NOMO-1 treated with DMSO at 0.1 percent for 48 hours (cell line): ENCODE data around the gene S100A2.
"Not testable (repeated sequence)": the region's sequence is repeated elsewhere in the genome, so short reads cannot be mapped to it uniquely, and the experiment has no call there.

Experiments used
- DNase-seq: peaks from one replicate; lab custom pipeline; 2025; ENCODE audit not compliant: unreplicated experiment; lab: John Stamatoyannopoulos, UW

Gene S100A2

DNA sequence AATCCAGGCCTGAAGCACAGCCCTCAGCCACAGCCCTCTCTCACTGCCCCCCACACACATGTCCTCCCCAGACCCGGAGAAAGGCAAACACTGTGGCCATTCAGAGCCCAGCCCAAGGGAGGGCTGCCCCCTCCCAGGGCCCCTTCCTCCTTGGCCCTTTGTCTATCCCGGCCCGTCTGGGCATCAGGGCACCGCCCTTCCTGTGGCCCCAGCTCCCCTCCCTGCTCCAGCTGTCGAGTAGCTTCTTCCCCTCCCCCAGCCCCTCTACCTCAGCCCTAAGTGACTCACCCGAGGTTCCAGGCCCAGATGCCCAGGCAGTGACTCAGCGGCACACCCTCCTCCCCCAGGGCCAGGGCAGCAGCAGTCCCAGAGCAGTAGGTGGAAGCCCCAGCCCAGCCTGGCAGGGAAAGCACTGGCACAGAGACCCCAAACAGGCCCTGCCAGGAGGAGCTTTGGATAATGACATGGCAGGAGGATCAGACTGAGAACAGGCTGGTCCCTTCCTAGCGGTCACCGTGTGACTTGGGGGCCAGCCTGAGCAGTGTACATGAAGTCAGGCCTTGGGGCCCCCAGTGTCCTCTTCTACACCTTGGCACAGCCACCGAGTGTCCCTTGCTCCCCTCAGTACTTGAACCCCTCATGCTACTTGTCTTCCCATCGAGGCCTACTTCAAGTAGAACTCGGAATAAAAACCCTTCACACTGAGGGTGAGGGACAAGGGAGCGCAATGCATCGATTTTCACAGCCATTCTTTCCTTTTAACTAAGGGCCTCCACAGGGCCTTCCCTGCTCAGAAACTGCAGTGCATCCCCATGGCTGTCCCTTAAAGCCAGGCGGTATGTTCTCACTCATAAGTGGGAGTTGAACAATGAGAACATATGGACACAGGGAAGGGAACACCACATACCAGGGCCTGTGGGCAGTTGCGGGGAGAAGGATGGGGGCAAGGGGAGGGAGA lies 1.0 kb upstream of the S100A2 start:
- DNase-seq = peak; percentile 97

DNA sequence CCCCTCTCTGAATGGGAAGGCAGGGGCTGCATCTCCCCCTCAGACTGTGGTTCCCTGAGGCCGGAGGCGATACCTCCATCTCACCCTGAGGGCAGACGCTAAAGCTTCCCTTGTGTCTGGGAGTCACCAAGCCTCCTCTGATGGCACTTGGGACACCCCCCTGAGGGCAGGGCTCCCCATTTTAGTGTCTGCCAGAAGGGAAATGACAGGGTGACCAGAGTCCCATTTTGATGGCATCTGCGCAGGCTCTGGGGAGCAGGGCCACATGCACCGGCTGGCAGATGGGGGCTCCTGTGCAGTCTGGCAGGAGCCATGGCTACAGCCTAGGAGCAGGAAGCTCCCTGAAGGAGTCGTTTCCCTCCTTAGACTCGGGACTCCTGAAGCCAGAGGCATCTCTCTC lies 1.7 kb downstream of the S100A2 start:
- no peak for DNase-seq

DNA sequence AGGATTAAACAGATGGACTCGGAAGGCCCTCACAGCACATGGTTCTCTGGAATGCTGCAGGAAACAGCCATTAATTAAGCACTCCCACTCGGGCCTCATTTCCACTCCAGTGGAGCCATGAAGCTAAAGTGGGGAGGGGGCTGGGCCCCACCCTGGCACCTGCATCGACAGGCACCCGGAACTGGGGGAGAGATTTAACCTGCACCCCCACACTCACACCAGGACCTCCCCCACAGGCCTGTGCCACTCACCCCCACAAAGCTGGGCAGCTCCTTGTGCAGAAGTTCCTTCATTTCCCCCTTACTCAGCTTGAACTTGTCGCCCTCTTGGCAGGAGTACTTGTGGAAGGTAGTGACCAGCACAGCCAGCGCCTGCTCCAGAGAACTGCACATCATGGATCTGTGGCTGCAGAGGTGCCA lies 2.2 kb downstream of the S100A2 start:
- DNase-seq = no peak

DNA sequence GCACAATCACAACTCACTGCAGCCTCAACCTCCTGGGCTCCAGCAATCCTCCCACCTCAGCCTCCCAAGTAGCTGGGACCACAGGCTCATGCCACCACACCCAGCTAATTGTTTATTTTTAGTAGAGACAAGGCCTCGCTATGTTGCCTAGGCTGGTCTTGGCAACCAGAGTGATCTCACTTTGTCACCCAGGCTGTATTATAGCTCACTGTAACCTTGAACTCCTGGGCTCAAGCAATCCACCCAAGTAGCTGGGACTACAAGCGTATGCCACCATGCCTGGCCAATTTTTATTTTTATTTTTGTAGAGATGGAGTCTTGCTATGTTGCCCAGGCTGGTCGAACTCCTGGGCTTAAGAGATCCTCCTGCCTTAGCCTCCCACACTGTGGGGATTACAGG lies 3.6 kb downstream of the S100A2 start:
- not testable (repeated sequence) for DNase-seq

DNA sequence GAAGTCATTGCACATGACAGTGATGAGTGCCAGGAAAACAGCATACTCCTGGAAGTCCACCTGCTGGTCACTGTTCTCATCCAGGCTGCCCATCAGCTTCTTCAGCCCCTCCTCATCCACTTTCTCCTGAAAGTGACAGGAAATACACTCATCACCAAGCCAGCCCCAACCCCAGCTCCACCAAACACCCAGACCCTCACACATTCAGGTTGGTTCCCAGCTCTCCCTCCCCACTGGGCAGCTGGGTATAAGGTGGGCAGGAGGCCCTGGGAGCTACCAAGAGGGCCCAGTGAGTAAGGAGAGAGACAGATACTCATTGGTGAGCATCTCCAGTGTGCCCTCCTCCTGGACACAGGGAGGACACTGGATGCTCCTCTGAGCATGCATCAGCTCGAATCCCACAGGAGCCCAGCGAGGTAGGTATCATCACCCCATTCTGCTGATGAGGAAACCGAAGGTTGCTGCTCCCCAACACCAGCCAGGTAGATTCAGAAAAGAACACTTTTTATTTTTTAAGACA lies 4.1 kb downstream of the S100A2 start:
- no peak for DNase-seq

DNA sequence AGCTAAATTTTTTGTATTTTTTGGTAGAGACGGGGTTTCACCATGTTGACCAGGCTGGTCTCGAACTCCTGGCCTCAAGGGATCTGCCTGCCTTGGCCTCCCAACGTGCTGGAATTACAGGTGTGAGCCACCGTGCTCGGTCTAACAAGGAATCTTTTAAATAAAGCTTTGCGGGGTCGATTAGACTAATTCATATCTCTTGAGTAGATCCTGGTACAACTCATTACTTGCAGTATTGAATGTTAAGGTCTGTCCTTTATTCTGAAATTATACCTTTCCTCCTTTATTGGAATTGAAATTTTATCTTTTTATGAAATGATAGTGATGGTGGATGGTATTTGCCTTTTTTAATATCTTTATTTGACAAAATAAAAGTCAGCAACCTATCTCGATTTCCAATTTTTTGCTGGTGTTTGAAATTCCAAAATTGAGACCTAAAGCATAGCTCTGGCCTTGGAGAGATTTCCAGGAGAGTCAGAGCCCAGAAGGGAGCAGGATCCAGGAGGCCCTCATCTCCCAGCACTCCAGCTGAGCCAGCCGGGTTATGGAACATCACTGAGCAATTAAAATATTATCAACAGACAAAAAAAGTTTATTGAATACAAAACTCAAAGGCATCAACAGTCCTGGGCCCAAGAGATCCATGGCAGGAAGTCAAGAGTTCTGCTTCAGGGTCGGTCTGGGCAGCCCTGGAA lies 4.7 kb downstream of the S100A2 start:
- no peak for DNase-seq

DNA sequence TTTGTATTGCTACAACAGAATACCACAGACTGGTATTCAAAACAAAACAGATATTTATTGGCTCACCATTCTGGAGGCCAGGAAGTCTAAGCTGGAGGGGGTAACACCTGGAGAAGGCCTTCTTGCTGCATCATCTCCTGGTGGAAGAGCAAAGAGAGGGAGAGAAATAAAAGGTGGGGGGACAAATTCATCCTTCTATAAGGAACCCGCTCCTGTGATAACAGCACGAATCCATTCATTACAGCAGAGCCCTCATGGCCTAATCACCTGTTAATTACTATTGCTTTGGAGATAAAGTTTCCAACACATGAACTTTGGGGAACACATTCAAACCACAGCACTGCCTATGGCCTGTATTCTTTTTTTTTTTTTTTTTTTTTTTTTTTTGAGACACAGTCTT lies 5.4 kb downstream of the S100A2 start:
- no peak for DNase-seq

DNA sequence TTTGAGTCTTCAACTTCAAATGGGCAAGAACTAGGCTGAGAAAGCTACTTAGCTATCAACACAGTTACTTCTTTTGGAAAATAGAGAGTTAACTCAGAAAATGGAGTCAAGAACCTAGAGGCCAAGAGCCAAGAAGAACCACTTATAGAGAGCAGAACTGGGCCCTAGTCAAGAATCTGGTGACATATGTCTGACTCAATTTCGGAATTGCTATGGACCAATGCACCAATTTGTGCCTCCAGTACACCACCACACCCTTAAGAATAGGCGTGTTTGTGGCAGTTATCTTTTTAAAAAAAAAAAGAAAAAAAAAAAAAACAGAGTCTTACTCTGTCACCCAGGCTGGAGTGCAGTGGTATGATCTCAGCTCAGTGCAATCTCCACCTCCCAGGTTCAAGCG lies 7.8 kb downstream of the S100A2 start:
- DNase-seq = no peak

DNA sequence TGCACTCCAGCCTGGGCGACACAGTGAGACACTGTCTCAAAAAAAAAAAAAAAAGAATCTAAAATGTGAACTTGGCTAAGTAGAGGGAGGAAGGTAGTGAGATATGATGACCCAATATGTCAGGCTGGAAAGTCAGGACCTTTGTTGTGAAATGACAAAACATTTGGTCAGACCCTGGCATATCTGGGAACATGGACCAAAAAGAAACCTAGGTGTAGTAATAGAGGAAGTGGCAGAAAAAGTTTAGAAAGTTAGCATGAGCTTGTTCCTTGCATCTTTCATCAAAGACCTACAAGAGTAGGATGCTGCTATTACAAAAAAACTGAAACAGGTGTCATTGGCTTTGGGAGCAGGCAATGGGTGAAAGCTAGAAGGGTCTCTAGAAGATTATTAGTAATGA lies 9.3 kb downstream of the S100A2 start:
- peak; percentile 15 for DNase-seq

DNA sequence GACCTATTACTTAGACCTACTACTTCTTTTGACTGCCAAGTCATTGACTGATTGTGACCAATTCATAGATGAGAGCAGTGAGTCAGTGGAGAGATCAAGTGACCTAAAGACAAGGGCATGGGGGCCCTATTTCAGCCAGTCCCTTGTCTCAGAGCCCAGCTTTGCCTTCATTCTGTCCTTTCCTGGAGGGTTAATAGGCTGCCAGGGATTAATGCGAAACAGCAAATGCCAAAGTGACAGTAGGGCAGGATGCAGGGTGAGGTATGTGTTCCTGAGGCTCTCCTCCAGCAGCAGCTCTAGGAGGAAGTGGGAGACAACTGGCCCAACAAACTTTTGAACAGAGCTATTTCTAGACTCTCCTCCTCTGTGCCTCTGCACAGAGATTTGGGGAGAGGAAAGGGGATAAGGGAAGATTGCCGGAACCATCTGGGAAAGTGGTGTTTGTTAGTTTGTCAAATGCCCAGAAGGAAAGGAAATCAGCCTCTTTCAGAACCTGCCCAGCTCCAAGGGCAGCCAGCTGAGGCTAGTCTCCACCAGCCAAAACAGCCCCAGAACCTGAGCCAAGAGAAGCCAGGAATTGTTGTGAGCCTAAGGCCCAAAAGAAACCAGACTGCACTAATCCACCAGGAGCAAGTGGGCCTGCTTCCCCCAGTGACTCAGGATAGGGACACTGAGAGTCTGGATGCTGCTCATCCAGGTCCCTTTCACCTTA lies 11.7 kb downstream of the S100A2 start:
- DNase-seq = no peak

DNA sequence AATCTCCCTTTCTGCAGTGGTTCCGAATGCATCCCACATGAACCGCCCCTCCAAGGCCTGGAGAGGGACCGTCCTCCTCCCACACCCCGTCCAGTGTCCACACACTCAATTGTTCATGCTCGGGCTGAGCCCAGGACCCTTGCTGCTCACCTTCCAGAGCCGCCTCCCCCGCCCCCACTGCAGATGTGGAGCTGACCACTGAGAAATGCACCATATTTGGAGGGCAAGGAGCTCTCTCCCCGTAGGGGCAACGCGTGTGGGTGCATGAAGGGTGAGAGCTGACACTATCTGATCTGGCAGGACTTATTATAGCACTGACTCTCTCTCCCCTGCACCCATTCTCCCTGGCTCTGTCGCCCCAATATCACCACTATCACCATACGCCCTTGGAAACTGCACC lies 12.5 kb downstream of the S100A2 start:
- DNase-seq = no peak

DNA sequence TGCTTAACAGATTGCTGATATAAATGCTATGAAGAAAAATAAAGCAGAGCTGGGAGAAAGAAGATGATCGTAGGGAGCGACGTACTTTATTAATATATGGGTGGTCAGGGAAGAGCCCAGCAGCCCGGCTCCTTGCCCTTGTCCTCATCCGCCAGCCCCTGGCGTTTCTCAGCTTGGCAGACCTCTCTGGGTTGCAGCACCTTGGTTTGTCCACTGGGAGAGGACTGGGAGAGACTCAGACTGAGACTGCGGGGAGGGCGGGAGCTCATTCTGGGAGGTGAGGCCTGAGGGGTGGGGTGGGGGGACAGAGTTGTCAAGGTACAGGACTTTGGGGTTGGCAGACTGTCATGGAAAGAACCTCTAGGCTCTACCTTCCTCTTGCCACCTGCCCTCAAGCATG lies 13.3 kb downstream of the S100A2 start:
- DNase-seq = no peak

DNA sequence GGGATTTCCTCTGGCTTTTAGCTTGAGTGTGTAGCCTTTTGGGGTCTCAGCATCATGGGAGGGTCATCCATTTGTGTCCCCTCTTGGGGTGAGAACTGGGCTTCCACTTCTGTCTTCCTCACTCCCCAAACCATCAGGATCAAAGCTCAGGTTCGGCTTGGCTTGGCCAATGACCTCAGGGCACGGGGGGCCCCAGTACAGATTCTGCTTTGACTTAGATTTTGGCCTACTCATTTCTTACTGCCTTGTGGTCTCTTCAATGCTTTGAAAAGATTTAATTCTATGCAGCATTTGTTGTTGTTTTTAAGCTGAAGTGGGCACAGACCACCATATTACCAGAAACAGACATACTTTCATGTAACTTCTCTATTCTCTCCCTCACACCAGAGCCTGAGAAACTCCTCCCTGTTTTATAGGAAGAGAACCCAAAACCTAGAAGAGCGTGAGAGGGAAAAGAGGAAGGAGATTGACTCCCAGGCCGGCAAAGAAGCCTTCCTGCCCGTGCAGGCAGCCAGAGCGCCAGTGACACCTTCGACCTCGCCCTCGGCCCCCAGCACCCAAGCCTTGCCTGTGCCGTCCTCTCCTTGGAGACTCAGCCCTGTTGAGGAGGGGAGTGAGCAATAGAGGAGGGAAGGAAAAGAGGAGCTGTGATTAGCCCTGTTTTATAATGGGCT lies 14.7 kb downstream of the S100A2 start:
- peak; percentile 86 for DNase-seq

DNA sequence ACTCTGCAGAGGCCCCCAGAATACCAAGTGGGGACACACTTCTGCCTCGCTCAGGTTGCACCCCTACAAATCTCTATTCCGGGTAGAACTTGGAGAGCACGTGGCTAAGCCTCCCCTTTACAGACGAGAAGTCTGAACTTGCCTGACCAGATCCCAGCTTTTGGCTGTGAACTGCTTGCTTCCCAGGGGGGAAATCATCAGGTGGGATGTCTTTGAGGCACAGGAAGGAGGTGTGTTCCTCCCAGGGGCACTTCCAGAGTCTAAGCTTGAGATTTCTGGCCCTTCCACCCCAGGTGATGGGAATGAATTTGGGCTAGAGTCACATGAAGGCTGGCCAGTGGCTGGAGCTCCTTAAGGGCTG lies 15.3 kb downstream of the S100A2 start:
- DNase-seq = no peak

DNA sequence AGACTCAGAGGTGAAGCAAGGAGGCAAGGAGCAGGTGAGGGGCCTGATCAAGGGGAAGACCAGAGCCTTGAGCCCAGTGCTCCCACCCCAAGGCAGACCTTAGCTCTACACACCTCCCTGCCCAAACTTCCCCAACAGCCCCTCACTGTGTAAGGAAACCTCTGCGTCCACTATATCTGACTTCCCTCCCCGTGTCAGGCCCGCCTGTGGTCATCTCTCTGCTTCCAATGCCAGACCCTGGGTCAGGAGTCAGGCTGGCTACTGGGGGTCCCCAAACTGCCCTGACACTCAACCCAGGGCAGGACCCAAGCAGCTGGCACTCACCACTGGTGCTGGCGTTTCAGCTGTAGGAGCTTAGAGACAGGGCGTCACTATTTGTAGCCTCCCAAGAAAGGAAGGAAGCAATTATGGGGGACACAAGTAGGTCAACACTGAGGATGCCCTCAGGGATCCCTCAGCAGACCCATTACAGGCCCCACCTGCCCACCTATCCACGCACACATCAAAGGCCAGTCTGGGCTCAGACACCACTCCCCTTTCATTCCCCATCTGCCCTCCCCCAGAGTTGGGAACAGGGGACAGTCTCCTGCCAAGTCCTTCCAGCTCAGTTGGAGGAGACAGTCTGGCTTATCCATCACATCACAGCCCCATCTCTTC lies 15.8 kb downstream of the S100A2 start:
- no peak for DNase-seq

DNA sequence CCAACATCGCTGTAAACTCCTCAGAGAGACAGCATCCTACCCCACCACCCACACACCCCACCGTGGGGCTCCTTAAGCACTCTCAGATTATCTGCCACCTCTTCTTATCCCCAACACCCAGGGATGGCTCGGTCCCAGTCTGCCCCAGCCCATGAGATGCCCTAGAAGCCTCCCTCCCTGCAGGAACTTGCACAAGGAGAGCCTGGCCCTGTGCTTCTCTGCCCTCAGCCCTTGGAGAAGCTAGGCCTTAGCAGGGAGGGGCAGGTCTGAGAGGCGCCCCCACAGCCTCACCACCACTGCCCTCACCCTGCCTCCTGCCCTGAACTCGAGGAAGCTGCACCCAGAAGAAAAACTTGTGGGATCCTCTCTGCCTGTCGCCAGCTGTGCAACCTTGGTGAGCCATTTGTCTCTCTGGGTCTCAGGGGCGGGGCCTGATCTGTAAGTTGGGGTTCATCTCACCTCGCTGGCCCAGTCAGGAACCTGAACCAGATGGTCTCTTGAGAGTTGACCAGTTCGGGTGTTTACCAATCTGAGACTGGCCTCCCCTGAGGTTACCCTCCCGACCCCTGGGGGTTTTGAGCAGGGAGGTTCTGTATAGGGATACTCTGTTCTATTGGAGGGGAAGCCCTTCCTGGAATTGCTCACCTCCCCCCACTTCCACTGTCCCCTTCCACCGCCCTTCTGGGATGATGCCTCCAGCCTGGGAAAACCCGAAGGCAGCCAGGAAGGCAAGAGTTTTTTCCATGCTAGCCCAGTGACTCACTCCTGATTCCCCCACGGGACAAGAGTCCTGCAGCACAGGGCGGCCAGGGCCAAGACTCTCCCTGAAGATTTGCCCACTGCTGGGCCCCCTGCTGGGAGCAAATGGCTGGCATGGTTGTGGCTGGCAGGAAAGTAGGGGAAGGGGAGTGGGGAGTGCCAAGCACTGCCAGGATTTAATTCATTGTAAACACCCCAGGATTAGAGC lies 16.6 kb downstream of the S100A2 start, which contains the start of gene S100A3:
TSS of gene S100A3 (minus strand) at position 537 of the 967 bp plus-strand sequence. CDS start 773 bp downstream, outside the sequence.
- DNase-seq = no peak

DNA sequence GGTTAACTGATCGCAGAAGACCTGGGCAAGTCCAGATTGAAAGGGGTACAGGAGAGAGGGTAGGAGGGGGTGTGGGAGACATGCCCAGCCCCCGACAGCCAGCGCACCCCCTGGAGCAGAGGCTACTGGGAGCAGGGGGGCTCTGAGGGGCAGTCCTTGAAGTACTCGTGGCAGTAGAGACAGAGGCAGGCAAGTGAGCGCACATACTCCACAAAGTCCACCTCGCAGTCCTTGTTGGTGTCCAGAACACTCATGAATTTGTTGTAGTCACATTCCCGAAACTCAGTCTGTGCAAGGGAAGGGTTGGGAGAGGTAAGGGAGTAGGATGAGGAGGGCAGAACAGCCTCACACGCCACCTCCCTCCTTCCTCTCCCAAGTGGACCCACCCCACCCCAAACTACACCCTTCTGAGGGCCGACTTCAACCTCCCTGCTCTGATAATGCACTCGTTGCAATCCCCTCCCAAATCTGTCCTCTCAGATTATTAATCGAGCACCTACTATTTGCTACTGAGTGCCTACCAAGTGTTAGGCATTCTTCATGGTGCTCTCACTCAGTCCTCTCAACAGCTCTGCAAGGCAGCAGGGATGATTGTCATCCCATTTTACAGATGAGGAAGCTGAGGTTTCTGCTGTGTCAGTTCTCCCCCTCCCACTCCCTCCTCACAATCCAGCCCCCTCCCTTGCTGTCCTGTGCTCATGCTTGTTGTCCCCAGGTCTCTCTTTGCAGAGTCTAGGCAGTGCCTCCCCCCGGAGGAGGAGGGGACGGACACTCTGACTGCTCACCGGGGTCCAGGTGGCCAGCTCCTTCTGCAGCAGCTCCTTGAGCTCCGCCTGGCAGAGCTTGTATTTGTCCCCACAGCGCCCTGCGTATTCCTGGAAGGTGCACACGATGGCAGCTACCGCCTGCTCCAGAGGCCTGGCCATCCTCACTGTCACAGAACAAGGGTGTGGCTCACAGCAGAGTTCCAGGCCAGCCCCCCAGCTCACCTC lies 17.8 kb downstream of the S100A2 start:
- DNase-seq = no peak
